Ovary (tissue), 3 donors: ENCODE results near the gene STX5.

ENCODE experiments used
- POLR2A ChIP-seq: fragments of 450-650 bp; IDR thresholded peaks from one replicate; pipeline ENCODE4 v1.6.1; 2017; ENCODE audit warnings: antibody characterized with exemption, mild to moderate bottlenecking, moderate library complexity
- TF ChIP-seq, protein P1 (sequence below), 3 donors: fragments of 450-650 bp in 2 of 3; fragments of 200-600 bp in 1 of 3; IDR thresholded peaks; one replicate each; pipeline versions ENCODE4 v1.5.1 to v1.8.0; 2016 to 2022; ENCODE audit warnings: antibody characterized with exemption in 3 of 3, mild to moderate bottlenecking in 1 of 3
- donor health status: DM: no; HTN: no; CAD: no.

DNA sequence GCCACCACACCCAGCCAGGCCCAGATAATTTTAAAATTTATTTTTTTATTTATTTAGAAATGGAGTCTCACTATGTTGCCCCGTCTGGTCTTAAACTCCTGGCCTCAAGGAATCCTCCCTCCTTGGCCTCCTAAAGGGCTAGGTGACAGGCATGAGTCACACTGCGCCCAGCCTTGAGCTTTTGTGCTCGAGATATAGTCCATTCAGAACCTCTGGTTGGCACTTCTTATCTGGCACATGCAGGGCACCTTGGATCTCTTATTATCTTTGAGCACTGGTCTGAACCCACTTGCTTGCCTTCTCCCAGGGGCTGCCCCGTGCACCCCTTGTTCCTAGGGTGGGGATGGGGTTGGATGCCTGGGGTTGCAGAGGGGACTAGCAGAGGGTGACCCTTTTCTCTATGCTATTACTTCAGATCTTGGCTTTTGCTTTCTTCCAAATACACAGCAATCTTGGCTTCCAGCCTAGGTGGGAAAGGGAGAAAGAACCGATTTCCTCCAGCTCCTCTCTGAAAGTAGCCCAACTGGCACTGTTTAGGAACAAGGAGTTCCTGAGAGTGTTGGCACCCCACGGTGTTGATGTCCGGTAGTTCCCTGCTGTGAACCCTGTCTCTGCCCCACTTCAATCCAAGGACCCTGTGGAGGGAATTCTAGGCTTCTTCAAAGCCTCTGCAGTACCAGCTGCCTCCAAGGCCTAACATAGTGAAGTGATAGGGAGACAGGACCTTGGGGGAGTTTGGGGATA is 47.6 kb upstream of the STX5 start:
- TF ChIP-seq, protein P1, sequence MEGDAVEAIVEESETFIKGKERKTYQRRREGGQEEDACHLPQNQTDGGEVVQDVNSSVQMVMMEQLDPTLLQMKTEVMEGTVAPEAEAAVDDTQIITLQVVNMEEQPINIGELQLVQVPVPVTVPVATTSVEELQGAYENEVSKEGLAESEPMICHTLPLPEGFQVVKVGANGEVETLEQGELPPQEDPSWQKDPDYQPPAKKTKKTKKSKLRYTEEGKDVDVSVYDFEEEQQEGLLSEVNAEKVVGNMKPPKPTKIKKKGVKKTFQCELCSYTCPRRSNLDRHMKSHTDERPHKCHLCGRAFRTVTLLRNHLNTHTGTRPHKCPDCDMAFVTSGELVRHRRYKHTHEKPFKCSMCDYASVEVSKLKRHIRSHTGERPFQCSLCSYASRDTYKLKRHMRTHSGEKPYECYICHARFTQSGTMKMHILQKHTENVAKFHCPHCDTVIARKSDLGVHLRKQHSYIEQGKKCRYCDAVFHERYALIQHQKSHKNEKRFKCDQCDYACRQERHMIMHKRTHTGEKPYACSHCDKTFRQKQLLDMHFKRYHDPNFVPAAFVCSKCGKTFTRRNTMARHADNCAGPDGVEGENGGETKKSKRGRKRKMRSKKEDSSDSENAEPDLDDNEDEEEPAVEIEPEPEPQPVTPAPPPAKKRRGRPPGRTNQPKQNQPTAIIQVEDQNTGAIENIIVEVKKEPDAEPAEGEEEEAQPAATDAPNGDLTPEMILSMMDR (IDR thresholded peaks at IDR 0.05): no peak
- no peak for TF ChIP-seq POLR2A
